GM18858 (cell line): ENCODE measurements around the gene MIEF2.
"Not testable (repeated sequence)": the region's sequence is repeated elsewhere in the genome, so short reads cannot be mapped to it uniquely, and the experiment has no call there.

Experiments
- ATAC-seq: cut with Tn5 transposase; IDR thresholded peaks from one replicate; pipeline ENCODE4 v1.9.1; 2021; ENCODE audit not compliant: unreplicated experiment

The MIEF2 gene

GRCh38 chr17:18260332-18261145, at the start of gene MIEF2:
Gene MIEF2 (plus strand): TSS chr17:18260662. CDS start chr17:18262721, 2,059 bp downstream.
- ATAC-seq, result peak; percentile 63

GRCh38 chr17:18213666-18214270, 46.7 kb upstream of the MIEF2 start:
- no peak for ATAC-seq

DNA sequence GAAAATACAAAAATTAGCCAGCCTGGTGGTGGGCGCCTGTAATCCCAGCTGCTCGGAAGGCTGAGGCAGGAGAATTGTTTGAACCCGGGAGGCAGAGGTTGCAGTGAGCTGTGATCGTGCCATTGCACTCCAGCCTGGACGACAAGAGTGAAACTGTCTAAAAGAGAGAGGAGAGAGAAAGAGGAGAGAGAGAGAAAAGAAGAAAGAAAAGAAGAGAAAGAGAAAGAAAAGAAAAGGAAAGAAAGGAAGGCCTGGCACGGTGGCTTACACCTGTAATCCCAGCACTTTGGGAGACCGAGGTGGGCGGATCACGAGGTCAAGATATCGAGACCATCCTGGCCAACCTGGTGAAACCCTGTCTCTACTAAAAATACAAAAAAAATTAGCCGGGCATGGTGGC, 43.6 kb upstream of the MIEF2 start:
- ATAC-seq, result not testable (repeated sequence)

DNA sequence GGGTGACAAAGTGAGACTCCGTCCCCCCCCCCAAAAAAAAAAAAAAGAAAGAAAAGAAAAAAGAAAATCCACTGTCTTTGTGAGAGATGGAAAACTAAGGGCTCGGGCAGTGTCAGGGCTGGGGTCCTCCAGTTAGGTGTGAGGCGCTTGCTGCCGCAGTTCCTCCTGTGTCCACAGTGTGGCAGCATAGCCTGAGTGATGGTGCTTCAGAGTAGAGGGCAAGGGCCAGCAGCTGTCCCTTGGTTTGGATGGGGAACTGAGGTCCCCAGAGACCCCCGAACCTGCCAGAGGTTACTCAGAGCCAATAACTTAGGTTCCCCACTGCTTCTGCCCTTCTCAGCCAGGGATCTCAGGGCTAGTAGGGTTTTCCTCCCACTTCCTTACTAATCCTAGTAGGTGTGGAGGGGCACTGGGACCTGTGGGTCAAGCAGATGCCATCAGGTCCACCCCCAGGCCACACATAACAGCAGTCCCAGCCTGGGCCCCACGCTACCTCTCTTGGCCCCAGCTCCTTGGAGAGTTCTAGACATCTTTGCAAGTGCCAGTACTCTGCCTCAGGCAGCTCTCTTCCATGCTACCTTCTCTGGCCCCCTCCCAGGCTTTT, 42.9 kb upstream of the MIEF2 start:
- ATAC-seq, result no peak

DNA sequence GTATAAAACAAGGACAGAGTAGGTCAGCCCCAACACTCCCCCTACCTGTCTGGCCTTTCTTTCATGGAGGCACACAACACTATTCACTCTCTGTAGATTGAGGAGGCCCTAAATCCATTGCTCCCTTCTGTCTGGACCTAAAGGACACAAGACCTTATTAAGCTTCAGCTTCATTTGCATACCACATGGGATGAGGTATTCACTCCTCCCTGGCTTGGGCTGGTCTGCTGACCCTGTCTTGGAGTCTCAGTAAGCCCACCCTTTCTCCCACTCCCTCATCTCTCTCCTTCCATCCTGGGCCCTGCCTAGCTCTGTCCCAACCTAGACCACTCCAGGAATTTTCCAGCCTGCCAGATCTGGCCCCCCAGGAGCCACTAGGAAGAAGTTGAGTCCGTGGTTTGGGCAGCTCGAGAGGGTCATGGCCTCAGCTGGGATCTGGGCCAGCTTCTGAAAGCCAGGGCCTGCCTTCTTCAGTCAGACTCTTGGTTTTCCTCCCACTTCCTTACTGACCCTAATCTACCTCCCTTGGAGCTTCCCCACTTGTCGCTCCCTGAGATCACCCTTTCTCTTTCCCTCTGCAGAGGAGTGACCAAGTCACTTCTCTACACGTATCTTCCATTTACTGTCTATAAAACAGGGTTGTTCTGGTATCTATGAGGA, 41.6 kb upstream of the MIEF2 start:
- no peak for ATAC-seq

DNA sequence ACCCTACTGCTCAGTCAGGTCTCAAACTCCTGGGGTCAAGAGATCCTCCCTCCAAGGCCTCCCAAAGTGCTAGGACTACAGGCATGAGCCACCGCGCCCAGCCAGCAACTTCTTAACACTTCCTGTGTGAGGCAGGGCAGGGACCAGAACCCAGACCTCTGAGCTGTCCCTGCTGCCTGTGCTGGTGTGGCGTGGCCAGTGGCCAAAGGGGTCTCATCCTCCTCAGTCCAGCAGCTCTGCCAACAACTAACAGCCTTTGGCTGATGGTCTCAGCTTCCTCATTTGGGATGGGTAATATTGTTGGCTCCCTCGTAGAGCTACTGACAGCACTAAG, 36.4 kb upstream of the MIEF2 start:
- no peak for ATAC-seq

DNA sequence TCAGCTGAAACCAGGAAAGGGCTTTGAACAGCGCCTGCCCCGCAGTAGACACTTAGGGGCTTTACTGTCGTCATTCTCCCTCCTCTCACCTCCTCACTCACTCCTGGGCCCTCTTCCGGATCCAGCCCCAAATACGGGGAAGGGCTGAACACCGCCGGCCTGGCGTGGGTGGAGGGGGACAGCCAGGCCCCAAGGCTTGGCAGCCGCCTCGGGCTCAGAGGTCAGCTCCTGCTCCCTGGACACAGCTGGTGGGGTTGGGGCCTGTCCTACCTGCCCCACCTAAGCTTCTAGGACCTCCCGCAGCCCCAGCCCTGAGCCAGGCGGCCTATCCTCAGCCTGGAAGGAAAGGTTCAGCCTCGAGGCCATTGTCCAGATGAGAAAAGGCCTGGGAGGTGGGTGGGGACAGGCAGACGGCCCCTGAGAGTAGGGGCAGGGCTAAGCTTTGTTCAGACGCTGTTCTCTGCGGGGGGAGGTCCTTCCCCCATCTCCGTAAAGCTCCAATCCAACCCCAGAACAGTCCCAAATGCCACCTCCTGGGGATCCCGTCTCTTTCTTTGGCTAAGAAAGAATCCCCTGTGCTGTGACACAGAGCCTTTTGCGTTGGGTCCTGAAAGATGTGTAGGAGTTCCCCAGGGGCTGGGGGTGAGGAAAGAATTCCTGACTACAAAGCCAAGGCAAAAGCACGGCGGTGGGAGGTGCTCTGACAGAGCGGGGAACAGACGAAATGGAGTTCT, 35.9 kb upstream of the MIEF2 start:
- ATAC-seq, result no peak

DNA sequence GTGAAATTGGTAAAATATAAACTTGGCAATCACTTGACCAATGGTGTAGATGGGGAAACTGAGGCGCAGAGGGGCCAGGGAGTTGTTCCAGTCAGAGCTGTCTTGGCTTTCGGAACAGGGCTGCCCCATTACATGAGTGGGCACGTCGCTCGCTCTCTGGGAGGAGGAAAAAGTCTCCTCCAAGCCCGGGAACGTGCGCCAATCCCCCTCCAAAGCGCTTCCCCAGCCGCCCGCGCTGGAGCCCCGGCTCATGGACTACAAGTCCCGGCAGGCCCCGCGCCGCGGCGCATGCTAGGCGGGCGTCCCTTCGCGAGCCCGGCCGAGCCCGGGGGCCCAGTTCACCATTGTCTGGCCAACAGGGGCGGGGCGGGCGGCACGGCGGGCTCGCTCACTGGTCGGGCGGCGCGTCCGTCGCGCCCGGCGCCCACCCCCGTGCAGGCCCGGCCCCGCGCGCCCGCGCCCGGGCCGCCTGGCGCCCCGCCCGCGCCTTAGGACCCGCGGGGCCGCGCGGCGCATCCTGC, 35.3 kb upstream of the MIEF2 start, which contains the start of gene LLGL1:
LLGL1 (plus strand) TSS at position 515 of the 521 bp plus-strand sequence. CDS start 48 bp downstream, outside the sequence.
- peak; percentile 87 for ATAC-seq

DNA sequence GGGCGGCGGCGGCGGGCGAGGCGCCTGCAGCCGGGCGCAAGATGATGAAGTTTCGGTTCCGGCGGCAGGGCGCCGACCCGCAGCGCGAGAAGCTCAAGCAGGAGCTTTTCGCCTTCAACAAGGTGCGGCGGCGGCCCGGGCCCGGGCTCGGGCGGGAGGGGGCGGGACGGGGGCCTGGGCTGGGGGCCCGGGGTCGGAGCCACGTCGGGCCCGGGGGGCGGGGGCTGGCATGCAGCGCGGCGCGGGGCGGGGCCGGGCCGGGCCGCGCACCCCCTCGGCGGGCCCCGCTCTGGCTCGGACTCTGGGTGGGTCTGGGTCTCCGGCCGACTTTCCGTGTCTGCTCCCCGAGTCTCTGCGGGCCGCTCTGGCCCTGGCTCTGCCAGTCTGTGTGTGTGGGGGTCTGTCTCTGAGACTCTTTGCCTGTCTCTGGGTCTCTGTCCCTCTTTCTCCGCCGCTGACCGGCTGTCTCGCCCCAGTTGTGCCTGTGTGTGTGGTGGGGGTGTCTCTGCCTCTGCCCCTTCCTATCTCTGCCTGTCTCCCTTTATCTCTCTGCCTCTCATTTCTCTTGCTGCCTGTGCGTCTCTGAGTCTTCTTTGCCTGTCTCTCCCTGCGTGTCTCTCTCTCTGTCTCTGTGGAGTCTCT, 34.7 kb upstream of the MIEF2 start:
- ATAC-seq, result no peak

GRCh38 chr17:18226284-18226945, 34.0 kb upstream of the MIEF2 start:
- ATAC-seq, result no peak

- no peak for ATAC-seq
These were observed 32.8 kb upstream of the MIEF2 start for GRCh38 chr17:18227635-18228034.

- ATAC-seq, result no peak
These were observed 32.2 kb upstream of the MIEF2 start for GRCh38 chr17:18228176-18228682.

DNA sequence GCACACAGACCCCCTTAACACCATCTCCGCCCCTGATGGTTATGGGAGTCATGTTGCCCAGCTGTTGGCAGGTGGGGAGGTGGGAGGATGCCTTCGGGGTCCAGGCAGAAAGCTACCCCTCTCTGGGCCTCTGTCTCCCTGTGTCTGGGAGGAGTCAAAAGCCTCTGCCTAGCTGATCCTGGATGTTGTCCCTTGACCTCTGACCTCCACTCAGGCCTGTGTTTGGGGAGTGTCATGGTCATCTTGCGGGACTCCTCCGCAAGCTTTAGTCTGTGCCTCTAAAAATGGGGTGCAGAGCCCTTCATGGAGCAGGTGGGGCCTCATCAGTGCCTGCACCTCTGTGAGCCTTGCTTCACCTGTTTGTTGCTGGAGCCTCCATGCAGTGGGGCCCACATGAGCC, 31.2 kb upstream of the MIEF2 start:
- ATAC-seq, result no peak

DNA sequence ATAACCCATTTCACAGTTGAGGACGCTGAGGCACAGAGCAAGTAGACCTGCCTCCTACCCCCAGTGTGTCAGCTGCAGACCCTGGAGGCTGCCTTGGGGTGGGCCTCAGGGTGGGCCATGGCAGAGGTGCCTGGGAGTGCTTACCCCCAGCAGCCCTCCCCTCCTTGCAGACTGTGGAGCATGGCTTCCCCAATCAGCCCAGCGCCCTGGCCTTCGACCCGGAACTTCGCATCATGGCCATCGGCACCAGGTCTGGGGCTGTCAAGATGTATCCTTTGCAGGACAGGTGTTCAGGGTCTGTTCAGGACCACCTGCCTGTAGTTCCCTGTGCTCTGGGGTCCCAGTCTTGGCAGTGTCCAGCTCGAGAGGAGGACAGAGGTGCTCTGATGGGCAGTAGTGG, 30.7 kb upstream of the MIEF2 start:
- ATAC-seq, result no peak

- ATAC-seq, result no peak
These were observed 29.9 kb upstream of the MIEF2 start for GRCh38 chr17:18230288-18231141.

GRCh38 chr17:18231164-18231563, 29.3 kb upstream of the MIEF2 start:
- ATAC-seq, result no peak

DNA sequence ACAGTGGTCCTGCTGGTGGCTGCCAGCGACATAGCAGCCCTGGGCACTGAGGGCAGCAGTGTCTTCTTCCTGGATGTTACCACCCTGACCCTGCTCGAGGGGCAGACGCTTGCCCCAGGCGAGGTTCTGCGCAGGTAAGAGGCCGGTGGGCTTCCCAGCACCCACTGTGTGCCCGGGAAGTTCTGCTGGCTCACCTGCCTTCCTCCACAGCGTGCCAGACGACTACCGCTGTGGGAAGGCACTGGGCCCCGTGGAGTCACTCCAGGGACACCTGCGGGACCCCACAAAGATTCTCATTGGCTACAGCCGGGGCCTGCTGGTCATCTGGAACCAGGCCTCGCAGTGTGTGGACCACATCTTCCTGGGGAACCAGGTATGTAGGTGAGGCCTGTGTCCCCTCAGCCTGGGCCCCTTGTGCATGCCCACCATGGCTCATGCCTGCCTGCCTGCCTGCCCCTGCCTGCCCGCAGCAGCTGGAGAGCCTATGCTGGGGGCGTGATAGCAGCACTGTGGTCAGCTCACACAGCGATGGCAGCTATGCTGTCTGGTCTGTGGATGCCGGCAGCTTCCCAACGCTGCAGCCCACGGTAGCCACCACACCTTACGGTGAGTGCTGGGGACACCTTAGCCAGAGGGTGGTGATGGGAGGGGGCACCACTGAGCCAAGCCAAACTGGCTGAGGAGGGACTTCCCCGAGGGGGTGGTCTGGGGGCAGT, 26.5 kb upstream of the MIEF2 start:
- no peak for ATAC-seq

DNA sequence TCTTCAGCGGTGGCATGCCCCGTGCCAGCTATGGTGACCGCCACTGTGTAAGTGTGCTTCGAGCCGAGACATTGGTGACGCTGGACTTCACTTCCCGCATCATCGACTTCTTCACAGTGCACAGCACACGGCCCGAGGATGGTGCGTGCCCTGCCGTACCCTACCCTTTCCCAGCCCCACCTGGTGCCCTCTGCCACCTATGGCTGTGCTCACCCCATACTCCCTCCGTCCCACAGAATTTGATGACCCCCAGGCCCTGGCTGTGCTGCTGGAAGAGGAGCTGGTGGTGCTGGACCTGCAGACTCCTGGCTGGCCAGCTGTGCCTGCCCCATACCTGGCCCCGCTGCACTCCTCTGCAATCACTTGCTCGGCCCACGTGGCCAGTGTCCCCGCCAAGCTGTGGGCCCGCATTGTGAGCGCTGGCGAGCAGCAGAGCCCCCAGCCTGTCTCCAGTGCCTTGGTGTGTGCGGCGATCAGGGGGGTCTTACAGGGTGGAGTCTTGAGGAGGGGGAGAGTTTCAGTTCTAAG, 25.5 kb upstream of the MIEF2 start:
- ATAC-seq, result no peak
